GM21717 (cell line): ENCODE data around the gene PTPRN.
A peak's percentile ranks its signal among the peaks of the same experiment; 100 is the strongest.
"Not testable (repeated sequence)": the region's sequence is repeated elsewhere in the genome, so short reads cannot be mapped to it uniquely, and the experiment has no call there.

Source experiments
- ATAC-seq: cut with Tn5 transposase; IDR thresholded peaks from one replicate; pipeline ENCODE4 v1.9.1; 2021; ENCODE audit warnings: mild to moderate bottlenecking, moderate library complexity; ENCODE audit not compliant: unreplicated experiment

PTPRN gene

DNA sequence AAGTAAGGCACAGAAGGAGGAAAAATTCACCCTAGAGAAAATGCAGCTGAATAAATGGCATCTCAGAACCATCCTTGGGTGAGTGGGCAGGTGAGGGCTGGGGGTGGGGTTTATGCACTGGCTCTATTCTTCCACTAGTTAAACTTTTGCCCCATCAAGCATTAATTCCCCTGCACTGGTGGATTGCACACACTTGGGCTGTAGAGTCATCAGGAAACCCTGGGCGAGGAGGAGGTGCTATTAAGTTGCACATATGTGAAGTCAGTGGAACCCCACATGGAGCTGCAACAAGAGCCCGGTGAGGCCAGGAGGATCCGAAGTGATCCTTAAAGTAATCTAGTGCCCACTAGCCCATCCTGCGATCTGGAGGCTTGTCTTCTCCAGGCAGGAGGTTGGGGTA is 36.8 kb downstream of the PTPRN start:
- no peak for ATAC-seq

DNA sequence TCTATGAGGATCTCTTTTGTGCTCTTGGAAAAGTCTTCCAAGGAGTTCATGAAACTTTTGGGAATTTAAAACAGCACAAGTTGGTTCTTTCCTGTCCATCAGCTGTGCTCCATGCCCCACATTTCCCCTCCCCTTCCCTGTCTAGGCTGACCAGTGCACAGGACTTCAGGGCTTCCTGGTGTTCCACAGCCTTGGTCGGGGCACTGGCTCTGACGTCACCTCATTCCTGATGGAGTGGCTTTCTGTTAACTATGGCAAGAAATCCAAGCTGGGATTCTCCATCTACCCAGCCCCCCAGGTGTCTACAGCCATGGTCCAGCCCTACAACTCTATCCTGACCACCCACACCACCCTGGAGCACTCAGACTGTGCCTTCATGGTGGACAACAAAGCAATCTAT is 38.2 kb downstream of the PTPRN start:
- ATAC-seq, result no peak

DNA sequence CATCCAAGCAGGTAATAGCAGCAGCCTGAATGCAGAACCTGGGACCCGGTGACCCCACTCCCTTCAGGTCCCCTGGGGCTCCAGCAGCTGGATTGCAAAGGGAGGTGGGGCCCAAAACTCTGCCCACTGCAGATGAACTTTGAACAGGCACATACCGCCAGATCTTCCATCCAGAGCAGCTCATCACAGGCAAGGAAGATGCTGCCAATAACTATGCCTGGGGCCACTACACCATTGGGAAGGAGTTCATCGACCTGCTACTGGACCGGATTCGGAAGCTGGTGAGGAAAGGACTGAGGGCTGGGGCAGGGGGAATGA is 39.2 kb downstream of the PTPRN start:
- no peak for ATAC-seq

DNA sequence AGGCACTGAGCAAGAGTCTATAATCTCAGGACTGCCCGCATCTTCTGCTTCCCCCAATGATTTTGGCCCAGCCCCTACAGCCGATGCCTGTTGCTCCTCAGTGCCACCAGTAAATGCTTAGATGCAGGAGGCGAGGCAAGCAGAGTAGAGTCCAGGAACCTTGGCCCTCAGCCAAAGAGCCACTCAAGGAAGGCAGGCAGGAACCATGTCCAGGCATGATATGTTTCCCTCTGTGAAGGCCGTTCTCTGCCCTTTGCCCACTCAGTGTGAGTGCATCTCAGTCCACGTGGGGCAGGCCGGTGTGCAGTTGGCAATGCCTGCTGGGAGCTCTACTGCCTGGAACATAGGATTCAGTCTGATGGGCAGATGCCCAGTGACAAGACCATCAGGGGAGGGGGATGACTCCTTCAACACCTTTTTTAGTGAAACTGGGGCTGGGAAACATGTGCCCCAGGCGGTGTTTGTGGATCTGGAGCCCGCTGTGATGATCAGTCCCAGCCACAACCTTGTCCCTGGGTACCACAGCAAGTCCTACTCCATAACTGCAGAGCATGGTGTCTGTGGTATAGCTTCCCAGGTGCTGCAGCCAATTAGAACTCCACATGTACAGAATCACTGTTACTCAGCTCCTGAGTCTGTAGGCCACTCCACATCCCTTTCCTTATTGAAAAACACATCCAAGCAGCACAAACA is 39.7 kb downstream of the PTPRN start:
- no peak for ATAC-seq

DNA sequence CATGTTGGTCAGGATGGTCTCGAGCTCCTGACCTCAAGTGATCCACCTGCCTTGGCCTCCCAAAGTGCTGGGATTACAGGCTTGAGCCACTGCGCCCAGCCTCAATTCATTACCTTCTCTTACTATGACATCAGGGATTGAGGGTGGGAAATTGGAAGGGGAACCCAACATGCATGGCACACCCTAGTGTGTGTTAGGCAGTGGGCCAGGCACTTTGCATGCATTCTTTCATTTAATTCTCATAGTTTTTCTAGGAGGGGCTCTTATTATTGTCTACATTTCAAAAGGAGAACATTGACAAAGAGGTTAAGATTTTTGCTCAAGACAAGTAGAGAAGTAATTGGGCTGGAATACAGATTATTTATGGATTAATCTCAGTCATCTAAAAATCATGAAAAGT is 40.9 kb downstream of the PTPRN start:
- ATAC-seq, result no peak

DNA sequence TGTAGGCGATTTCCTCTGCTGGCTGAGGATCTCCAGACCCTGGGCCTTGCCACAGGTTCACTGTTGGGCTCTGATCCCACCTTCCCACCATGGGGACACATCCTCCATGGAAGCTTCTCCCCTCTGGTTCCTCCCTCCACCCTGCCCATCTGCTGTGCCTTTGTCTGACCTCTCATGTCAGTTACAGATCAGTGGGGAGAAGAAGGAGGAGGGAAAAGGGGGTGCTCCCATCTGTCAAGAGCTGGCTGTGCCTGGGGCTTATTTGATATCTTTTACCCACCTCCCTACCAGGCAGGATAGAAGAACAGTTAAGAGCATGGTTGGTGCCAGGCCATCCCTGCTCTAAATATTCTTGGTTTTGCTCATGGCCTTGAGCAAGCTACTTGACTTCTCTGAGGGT is 42.3 kb downstream of the PTPRN start:
- no peak for ATAC-seq

GRCh38 chr2:219266232-219266631 is 43.0 kb downstream of the PTPRN start:
- no peak for ATAC-seq

GRCh38 chr2:219261024-219261855 is 48.0 kb downstream of the PTPRN start:
- no peak for ATAC-seq

- ATAC-seq, result not testable (repeated sequence)
These were observed 50.3 kb downstream of the PTPRN start for GRCh38 chr2:219258942-219259341.

DNA sequence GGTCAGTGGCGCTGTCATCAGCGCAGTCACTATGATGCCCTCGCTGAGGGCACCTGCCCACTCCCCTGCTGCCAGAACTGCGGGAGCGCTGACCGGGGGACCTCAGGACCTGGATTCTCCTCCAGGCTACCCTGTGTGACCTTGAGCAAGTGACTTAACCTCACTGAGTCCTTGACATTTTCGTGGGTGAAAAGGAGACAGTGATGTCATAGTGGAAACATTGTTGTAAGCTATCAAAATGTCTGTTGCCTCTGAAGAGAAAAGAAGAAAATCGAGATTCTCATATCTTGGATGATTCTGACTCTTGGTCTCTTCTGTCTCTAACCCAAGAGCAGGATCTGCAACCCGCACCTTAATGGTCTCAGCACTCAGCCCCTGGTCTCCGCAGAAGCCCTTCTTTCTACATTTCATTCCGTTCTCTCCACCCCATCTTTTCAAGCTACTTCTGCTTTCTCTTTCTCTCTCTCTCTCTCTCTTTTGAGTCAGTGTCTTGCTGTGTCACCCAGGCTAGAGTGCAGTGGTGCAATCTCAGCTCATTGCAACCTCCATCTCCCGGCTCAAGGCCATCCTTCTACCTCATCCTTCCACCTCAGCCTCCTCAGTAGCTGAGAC is 54.5 kb downstream of the PTPRN start:
- peak; percentile 34 for ATAC-seq

DNA sequence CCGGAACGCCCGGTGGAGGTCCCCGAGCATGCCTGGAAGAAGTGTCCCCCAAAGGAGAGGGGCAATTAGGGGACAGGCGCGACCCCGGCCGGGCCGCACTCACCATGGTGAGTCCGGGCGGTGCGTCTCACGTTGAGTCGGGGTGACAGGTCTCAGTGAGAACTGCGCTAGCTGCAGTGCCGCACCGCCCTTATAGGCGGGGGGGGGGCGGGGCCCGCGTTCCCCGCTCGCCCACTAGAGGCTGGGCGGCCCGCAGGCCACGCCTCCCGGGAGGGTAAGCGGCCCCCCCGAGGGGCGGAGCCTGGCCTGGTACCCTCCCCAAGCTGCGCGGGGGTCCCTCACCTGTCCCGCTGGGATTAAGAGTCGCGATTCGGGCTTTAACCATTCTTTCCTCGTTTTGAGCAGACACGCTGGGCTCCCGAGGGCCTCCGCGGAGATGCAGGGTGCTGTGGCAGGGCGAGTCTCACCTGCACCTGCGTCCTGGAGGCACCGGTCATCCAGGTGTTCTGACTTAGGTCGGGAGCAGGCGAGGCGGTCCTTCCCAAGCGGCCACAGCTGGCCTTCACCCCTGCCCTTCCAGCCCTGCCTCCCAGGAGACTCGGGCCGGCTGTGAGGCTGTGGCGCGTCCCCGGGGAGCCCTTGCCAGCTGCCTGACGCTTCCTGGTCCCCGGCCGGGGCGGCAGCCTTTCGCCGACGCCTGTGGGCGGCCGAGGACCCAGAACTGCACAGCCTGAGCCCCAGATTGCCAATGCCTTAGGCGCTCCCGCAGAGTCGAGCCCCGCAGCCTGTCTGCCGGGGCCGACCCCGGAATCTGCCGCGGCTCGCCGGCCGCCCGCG is 55.2 kb downstream of the PTPRN start, which contains the start of gene TUBA4A:
TSS of gene TUBA4A (minus strand) at position 166 of the 837 bp plus-strand sequence. CDS start at position 106, 60 bp downstream.
- peak; percentile 47 for ATAC-seq

GRCh38 chr2:219252900-219253752 is 56.1 kb downstream of the PTPRN start, which contains the start of gene TUBA4B:
TUBA4B (plus strand) TSS chr2:219253243; CDS start chr2:219253408, 165 bp downstream.
- peak; percentile 30 for ATAC-seq

GRCh38 chr2:219252570-219252899 is 56.7 kb downstream of the PTPRN start:
- no peak for ATAC-seq

- ATAC-seq, result no peak
These were observed 57.1 kb downstream of the PTPRN start for GRCh38 chr2:219252084-219252483.

DNA sequence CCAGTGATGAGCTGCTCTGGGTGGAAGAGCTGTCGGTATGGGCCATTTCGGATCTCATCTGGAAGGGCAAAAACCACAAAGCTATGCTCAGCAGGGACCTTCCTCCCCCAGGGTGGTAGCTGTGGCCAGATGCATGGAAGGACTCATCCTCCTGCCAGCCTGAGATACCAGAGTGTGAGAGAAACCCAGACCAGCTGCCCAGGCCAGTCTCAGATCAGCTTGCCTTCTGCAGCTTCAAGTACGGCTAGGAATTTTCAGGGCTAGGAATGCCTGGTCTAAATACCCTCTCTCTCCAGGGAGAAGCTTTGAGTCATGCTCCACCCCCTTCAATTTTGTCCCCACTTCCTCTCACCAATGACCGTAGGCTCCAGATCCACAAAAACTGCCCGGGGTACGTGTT is 57.5 kb downstream of the PTPRN start:
- no peak for ATAC-seq

GRCh38 chr2:219250049-219250781 is 59.0 kb downstream of the PTPRN start:
- no peak for ATAC-seq

GRCh38 chr2:219249203-219249980 is 59.8 kb downstream of the PTPRN start:
- peak; percentile 26 for ATAC-seq

GRCh38 chr2:219248845-219249202 is 60.4 kb downstream of the PTPRN start:
- no peak for ATAC-seq
